Caco-2 (cell line): ENCODE data around the gene TEX36. TPM values are rescaled to one million over a fixed set of nuclear protein-coding genes. Genes with fewer than 3 reads are reported as not detected.

ENCODE experiments used
- BruUV-seq: library from RNA; stranded (reverse); fragments of 400-500 nt; replicated peaks from 2 replicates; lab custom pipeline; 2021; lab: Mats Ljungman, UMichigan
- CTCF ChIA-PET: fragments of 300-600 bp; sonication (Branson Sonifier 250); formaldehyde crosslinking; loops from one replicate; lab custom pipeline; 2022; ENCODE audit warnings: antibody characterized with exemption; lab: Charles Lee
- POLR2A ChIA-PET: fragments of 300-600 bp; sonication (Branson Sonifier 250); formaldehyde crosslinking; loops from one replicate; lab custom pipeline; 2022; ENCODE audit warnings: antibody characterized with exemption; lab: Charles Lee
- DNase-seq, 2 experiments: peaks; one replicate each; pipeline versions ENCODE4 v3.0.0 to v3.0.0-alpha.2; 2020 to 2022
- H3K27me3 ChIP-seq: replicated peaks from 2 replicates; pipeline ENCODE4 v1.6.0; 2011; ENCODE audit warnings: low read length; ENCODE audit not compliant: control insufficient read depth, insufficient read depth
- H3K36me3 ChIP-seq: 2 replicates; pipeline ENCODE4 v1.5.1; 2011; ENCODE audit warnings: low read length; ENCODE audit not compliant: control insufficient read depth, insufficient read depth
- H3K4me1 ChIP-seq: fragments of 250-450 bp; sonication (Bioruptor Pico); 2 replicates; pipeline ENCODE4 v1.5.1; 2020; ENCODE audit warnings: mild to moderate bottlenecking
- H3K4me3 ChIP-seq: 2 replicates; pipeline ENCODE4 v1.5.1; 2011; ENCODE audit warnings: low read depth, mild to moderate bottlenecking, control low read depth, low read length
- H3K9me3 ChIP-seq: fragments of 250-450 bp; sonication (Bioruptor Pico); 2 replicates; pipeline ENCODE4 v1.5.1; 2020; ENCODE audit warnings: mild to moderate bottlenecking, moderate library complexity
- H3K27ac Mint-ChIP-seq: one replicate; pipeline ENCODE4 v1.8.0; 2022; ENCODE audit warnings: mixed read lengths; ENCODE audit not compliant: unreplicated experiment
- H3K27me3 Mint-ChIP-seq: one replicate; pipeline ENCODE4 v1.8.0; 2022; ENCODE audit warnings: mixed read lengths; ENCODE audit not compliant: insufficient read depth, unreplicated experiment
- H3K36me3 Mint-ChIP-seq: one replicate; pipeline ENCODE4 v1.8.0; 2022; ENCODE audit warnings: mild to moderate bottlenecking, mixed read lengths; ENCODE audit not compliant: insufficient read depth, unreplicated experiment
- H3K4me1 Mint-ChIP-seq: one replicate; pipeline ENCODE4 v1.8.0; 2022; ENCODE audit warnings: low read depth, mixed read lengths; ENCODE audit not compliant: unreplicated experiment
- H3K4me3 Mint-ChIP-seq: one replicate; pipeline ENCODE4 v1.8.0; 2022; ENCODE audit warnings: mild to moderate bottlenecking, moderate library complexity, mixed read lengths; ENCODE audit not compliant: unreplicated experiment
- H3K9me3 Mint-ChIP-seq: one replicate; pipeline ENCODE4 v1.8.0; 2022; ENCODE audit warnings: mixed read lengths; ENCODE audit not compliant: unreplicated experiment
- intact Hi-C: fragments of 100-400 bp; cut with micrococcal nuclease; formaldehyde crosslinking; loops from one replicate; pipeline ENCODE4 v1.10.0; 2022; ENCODE audit not compliant: unreplicated experiment
- total RNA-seq: library from RNA; stranded (reverse); gene quantifications from 2 replicates; pipeline ENCODE4 v1.2.3, GENCODE V29; 2022
- TF ChIP-seq, protein P1 (sequence below), 2 experiments: fragments of 200-600 bp in 1 of 2; IDR thresholded peaks; 1 replicate in 1 of 2; 2 replicates in 1 of 2; pipeline versions ENCODE4 v1.5.1 to v1.8.0; 2011 to 2022; ENCODE audit warnings: antibody characterized with exemption in 1 of 2, control low read depth in 1 of 2, inconsistent platforms in 1 of 2, low read depth in 1 of 2, low read length in 1 of 2, mild to moderate bottlenecking in 1 of 2, moderate library complexity in 1 of 2; ENCODE audit not compliant: insufficient read depth in 1 of 2, severe bottlenecking in 1 of 2, unreplicated experiment in 1 of 2

Gene TEX36
- total RNA-seq, 1 experiment from 2014 or later: not detected

DNA sequence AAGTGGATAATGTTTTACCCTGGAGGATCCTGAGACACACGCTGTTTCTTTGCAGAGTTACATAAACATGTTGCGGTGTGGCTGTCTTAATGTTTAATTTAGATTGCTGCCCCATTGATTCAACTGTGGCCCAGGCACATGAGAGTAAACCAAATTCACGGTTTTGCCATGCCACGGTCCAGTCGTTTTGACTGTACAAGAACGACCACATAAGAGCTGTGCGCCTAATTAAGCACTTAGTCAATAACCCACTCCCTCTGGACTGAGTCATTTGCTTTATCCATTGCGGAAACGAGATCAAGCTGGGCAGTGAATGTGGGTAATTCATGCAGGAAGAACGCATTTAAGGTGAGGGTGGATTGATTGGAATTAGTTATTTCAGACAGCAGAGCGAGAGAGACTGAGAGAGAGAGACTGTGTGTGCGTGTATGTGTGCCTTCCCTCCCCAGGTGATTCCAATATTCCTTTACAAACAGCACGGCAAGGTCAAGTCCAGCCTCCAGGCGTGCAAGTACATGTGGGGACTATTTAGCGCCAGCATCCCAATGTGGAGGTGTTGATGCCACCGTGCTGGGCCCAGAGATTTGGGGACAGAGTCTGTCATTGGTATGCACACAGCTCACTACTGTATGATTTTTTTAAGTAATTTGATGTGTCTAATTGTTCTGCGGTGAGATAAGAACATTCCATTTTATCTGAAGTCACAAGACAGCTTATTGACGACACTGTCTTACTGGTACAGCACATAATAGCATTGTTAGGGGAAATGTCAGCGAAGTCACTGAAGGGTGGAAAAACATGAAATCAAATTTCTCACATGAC is 8.4 kb upstream of the TEX36 start:
- Histone ChIP-seq H3K4me1 (peaks cover 3% of the 10 kb centered on the region; the same call in 1 of the 2 replicates), H3K36me3 (no peaks in the 10 kb centered on the region), H3K27me3 (no peaks in the 10 kb centered on the region), H3K9me3 (no peaks in the 10 kb centered on the region), H3K4me3 (no peak overlapping the region)
- DNase-seq: no peak
- ChIA-PET CTCF (no interaction called here), POLR2A (no interaction called here)
- Mint-ChIP-seq H3K4me3 (no peak overlapping the region), H3K27ac (no peak overlapping the region), H3K27me3 (peaks cover 19% of the 10 kb centered on the region), H3K36me3 (no peaks in the 10 kb centered on the region), H3K9me3 (no peaks in the 10 kb centered on the region), H3K4me1 (no peaks in the 10 kb centered on the region)
- TF ChIP-seq, protein P1, sequence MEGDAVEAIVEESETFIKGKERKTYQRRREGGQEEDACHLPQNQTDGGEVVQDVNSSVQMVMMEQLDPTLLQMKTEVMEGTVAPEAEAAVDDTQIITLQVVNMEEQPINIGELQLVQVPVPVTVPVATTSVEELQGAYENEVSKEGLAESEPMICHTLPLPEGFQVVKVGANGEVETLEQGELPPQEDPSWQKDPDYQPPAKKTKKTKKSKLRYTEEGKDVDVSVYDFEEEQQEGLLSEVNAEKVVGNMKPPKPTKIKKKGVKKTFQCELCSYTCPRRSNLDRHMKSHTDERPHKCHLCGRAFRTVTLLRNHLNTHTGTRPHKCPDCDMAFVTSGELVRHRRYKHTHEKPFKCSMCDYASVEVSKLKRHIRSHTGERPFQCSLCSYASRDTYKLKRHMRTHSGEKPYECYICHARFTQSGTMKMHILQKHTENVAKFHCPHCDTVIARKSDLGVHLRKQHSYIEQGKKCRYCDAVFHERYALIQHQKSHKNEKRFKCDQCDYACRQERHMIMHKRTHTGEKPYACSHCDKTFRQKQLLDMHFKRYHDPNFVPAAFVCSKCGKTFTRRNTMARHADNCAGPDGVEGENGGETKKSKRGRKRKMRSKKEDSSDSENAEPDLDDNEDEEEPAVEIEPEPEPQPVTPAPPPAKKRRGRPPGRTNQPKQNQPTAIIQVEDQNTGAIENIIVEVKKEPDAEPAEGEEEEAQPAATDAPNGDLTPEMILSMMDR (IDR thresholded peaks at IDR 0.05; ENCODE audit: insufficient read depth in 1 of 2, low read depth in 1 of 2, low read length in 1 of 2, severe bottlenecking in 1 of 2, unreplicated experiment in 1 of 2): no peak
- no TSS peak for BruUV-seq
- intact Hi-C loops: no loop called here

DNA sequence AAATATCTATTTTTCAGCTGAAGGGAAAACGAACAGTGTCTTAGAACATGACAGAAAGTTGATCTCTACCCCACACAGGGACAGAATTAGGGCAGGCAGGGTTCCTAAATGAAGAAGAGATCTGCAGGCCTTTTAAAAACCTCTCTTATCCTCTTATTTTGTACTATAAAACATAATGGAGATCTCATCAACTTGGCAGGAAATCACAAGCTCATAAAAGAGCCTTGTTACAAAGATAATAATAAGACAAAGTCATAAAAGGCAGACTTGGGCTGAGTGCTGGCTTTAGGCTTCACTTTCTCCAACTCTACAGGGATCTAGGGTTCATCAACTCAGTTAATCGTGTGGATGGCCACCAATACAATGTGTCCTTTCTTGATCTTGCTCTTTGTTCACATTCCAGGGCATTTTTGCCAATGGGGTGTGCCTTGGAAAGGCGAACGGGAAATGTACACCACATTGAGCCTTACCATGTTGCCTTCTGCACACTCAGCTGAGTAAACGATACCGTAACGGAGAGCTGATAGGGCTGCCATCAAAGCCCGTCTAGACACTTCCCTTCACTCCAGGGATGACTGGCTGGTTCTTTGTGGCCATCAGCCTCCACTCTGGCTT is 7.1 kb upstream of the TEX36 start:
- no peaks in the 10 kb centered on the region for H3K4me1 Mint-ChIP-seq
- H3K27me3 ChIP-seq: no peaks in the 10 kb centered on the region
- no peaks in the 10 kb centered on the region for H3K36me3 Mint-ChIP-seq
- H3K4me3 Mint-ChIP-seq: no peak overlapping the region
- H3K27me3 Mint-ChIP-seq: peaks cover 25% of the 10 kb centered on the region
- BruUV-seq: no TSS peak
- H3K9me3 ChIP-seq: no peaks in the 10 kb centered on the region
- TF ChIP-seq, protein P1 (IDR thresholded peaks at IDR 0.05; ENCODE audit: insufficient read depth in 1 of 2, low read depth in 1 of 2, low read length in 1 of 2, severe bottlenecking in 1 of 2, unreplicated experiment in 1 of 2): no peak
- H3K4me3 ChIP-seq: no peak overlapping the region
- intact Hi-C loops: no loop called here
- H3K4me1 ChIP-seq: peaks cover 3% of the 10 kb centered on the region; the same call in 1 of the 2 replicates
- POLR2A ChIA-PET: no interaction called here
- no peaks in the 10 kb centered on the region for H3K36me3 ChIP-seq
- no peak overlapping the region for H3K27ac Mint-ChIP-seq
- DNase-seq: no peak
- H3K9me3 Mint-ChIP-seq: no peaks in the 10 kb centered on the region
- CTCF ChIA-PET: interaction anchor here (0.6 kb wide), 1 partner anchor 36 kb away, joined by 5 read pairs; no protein-coding TSS in a partner anchor

DNA sequence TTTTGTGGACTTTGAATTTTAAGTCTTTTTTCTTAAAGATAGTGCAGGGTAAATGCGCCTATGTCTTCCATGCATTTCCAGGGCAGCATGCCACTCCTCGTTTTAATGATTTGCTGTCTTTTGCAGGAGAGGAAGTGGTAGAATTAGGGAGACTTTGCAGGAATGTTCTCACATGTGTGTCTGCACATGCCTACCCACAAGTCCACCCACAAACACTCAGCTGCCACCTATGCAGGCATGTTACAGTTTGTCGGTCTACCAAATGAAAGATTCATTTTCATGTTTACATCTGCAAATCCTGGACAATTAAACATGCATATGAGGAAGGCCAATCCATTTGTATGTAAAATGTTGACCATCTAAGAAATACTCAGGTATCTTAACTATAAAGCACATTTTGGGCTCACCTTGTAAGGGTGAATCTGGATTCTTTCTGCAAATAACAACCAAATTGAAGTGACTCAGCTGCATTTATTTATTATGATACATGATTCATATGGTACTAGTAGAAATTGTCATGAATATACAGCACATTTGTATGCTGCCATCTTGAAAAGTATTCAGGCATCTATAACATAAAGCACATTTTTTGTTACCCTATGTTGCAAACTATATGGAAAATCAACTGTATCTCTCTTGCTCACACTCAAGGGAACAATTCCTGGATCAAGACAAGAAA is 4.7 kb upstream of the TEX36 start:
- no peak overlapping the region for H3K27ac Mint-ChIP-seq
- TF ChIP-seq, protein P1 (IDR thresholded peaks at IDR 0.05; ENCODE audit: insufficient read depth in 1 of 2, low read depth in 1 of 2, low read length in 1 of 2, severe bottlenecking in 1 of 2, unreplicated experiment in 1 of 2): no peak
- peaks cover 34% of the 10 kb centered on the region for H3K27me3 Mint-ChIP-seq
- no TSS peak for BruUV-seq
- H3K4me1 ChIP-seq: no peaks in the 10 kb centered on the region
- ChIA-PET CTCF (no interaction called here), POLR2A (no interaction called here)
- no peaks in the 10 kb centered on the region for H3K36me3 Mint-ChIP-seq
- no peaks in the 10 kb centered on the region for H3K36me3 ChIP-seq
- no peaks in the 10 kb centered on the region for H3K9me3 Mint-ChIP-seq
- H3K27me3 ChIP-seq: no peaks in the 10 kb centered on the region
- H3K4me3 ChIP-seq: no peak overlapping the region
- no peaks in the 10 kb centered on the region for H3K4me1 Mint-ChIP-seq
- H3K9me3 ChIP-seq: no peaks in the 10 kb centered on the region
- no peak overlapping the region for H3K4me3 Mint-ChIP-seq
- DNase-seq: no peak
- intact Hi-C loops: no loop called here
